T-cell (primary cell): ENCODE measurements around the gene PPP1CB. TPM values are rescaled to one million over a fixed set of nuclear protein-coding genes. Genes with fewer than 3 reads are reported as not detected.
A peak's percentile ranks its signal among the peaks of the same experiment; 100 is the strongest.

Experiments
- ATAC-seq, 4 experiments: fragments of 200-7000 bp in 3 of 4; fragments of 150-1000 bp in 1 of 4; cut with Tn5 transposase; replicated peaks in 1 of 4; 1 replicate in 3 of 4; 2 replicates in 1 of 4; pipeline ENCODE4 v1.10.0; 2021; ENCODE audit warnings: moderate library complexity in 3 of 4, mild to moderate bottlenecking in 2 of 4, moderate number of reproducible peaks in 1 of 4
- CTCF ChIA-PET, 2 donors: fragments of 300-600 bp; sonication (Branson Sonifier 250); formaldehyde crosslinking; loops; one replicate each; lab custom pipeline; 2022; ENCODE audit warnings: antibody characterized with exemption in 2 of 2; lab: Charles Lee
- POLR2A ChIA-PET, 2 donors: fragments of 300-600 bp; sonication (Branson Sonifier 250); formaldehyde crosslinking; loops; one replicate each; lab custom pipeline; 2022; ENCODE audit warnings: antibody characterized with exemption in 2 of 2; lab: Charles Lee
- DNase-seq, 35 experiments: peaks; one replicate each; pipeline versions ENCODE4 v3.0.0 to v3.0.0-alpha.2; 2013 to 2023
- H3K27ac ChIP-seq: one replicate; pipeline ENCODE4 v1.5.1; 2013; ENCODE audit warnings: low read length
- H3K27me3 ChIP-seq, 2 experiments: replicated peaks in 1 of 2; 1 replicate in 1 of 2; 2 replicates in 1 of 2; pipeline versions ENCODE4 v1.6.1 to v1.7.0; 2013; ENCODE audit warnings: low read length in 1 of 2, mixed read lengths in 1 of 2; ENCODE audit not compliant: control insufficient read depth in 2 of 2, insufficient read depth in 2 of 2; ENCODE audit errors: extremely low read depth in 1 of 2
- H3K36me3 ChIP-seq, 2 donors: 1 replicate in 1 of 2; 2 replicates in 1 of 2; pipeline versions ENCODE4 v1.6.1 to v1.7.0; 2013; ENCODE audit warnings: low read length in 1 of 2; ENCODE audit not compliant: control insufficient read depth in 2 of 2, insufficient read depth in 1 of 2; ENCODE audit errors: extremely low read depth in 1 of 2
- H3K4me1 ChIP-seq, 2 experiments: 1 replicate in 1 of 2; 2 replicates in 1 of 2; pipeline versions ENCODE4 v1.6.1 to v1.7.0; 2013; ENCODE audit warnings: low read length in 2 of 2, mixed read lengths in 1 of 2; ENCODE audit not compliant: insufficient read depth in 2 of 2, control insufficient read depth in 1 of 2; ENCODE audit errors: extremely low read depth in 1 of 2
- H3K4me3 ChIP-seq, 2 donors: 1 replicate in 1 of 2; 2 replicates in 1 of 2; pipeline versions ENCODE4 v1.5.1 to v1.7.0; 2013; ENCODE audit warnings: mild to moderate bottlenecking in 2 of 2, low read length in 1 of 2, moderate library complexity in 1 of 2; ENCODE audit not compliant: control insufficient read depth in 1 of 2; ENCODE audit errors: extremely low read depth in 1 of 2
- H3K9me3 ChIP-seq: 2 replicates; pipeline ENCODE4 v1.7.0; 2013
- H3K27ac Mint-ChIP-seq, 2 donors: one replicate each; pipeline ENCODE4 v1.8.0; 2020 to 2021; ENCODE audit warnings: mild to moderate bottlenecking in 2 of 2, mixed read lengths in 2 of 2
- H3K27me3 Mint-ChIP-seq, 2 donors: one replicate each; pipeline ENCODE4 v1.8.0; 2021 to 2022; ENCODE audit warnings: mixed read lengths in 2 of 2
- H3K36me3 Mint-ChIP-seq: one replicate; pipeline ENCODE4 v1.8.0; 2021; ENCODE audit warnings: mixed read lengths
- H3K4me1 Mint-ChIP-seq, 3 donors: one replicate each; pipeline ENCODE4 v1.8.0; 2020 to 2022; ENCODE audit warnings: mixed read lengths in 3 of 3, mild to moderate bottlenecking in 1 of 3
- H3K4me3 Mint-ChIP-seq, 3 donors: one replicate each; pipeline ENCODE4 v1.8.0; 2020 to 2022; ENCODE audit warnings: mild to moderate bottlenecking in 3 of 3, mixed read lengths in 3 of 3, moderate library complexity in 3 of 3
- H3K9me3 Mint-ChIP-seq, 3 donors: one replicate each; pipeline ENCODE4 v1.8.0; 2020 to 2022; ENCODE audit warnings: mixed read lengths in 3 of 3
- WGBS: methylation state at CpG from one replicate; pipeline ENCODE4 v1.1.5; 2013; ENCODE audit warnings: missing lambda C conversion rate; ENCODE audit not compliant: insufficient coverage; 5-methylcytosine and 5-hydroxymethylcytosine counted together
- total RNA-seq, 35 experiments: library from RNA in 6 of 35; stranded (reverse) in 6 of 35; fragments of 120-200 nt in 1 of 35; gene quantifications; one replicate each; pipeline versions ENCODE4 v1.2.1 to v1.2.4 and lab custom pipeline; 2013 to 2026

Gene PPP1CB
- total RNA-seq, 5 donors from 2014 or later (not counting 1 experiment from before 2014, with no cell fraction given), result 182 to 233 (median 190) TPM

DNA sequence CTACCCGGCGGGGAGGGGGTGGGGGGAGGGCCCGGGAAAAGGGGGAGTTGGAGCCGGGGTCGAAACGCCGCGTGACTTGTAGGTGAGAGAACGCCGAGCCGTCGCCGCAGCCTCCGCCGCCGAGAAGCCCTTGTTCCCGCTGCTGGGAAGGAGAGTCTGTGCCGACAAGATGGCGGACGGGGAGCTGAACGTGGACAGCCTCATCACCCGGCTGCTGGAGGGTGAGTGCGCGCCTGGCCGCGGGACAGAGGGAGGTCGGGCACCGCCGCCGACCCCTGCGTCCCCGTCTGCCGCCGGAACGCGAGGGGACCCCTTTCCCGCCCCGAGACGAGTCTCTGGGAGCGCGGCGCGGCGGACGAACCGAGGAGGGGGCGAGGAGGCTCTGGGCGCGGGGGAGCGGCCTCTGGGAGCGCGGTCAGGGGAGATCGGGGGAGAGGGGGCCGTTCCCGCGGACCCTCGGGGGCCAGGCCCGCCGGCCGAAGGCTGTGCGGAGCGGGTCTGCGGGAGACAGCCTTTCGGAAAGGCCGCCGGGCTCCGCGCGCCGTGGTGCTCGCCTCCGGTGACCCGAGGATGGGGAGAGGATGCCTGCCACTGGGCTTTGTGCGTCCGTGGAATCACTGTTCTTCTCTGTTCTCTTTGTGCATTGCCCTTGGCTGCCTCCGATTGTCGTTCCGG, 463 bp downstream of the PPP1CB start:
- no peaks in the 10 kb centered on the region for H3K9me3 Mint-ChIP-seq
- H3K36me3 Mint-ChIP-seq, result peaks cover 4% of the 10 kb centered on the region
- H3K27ac Mint-ChIP-seq, result peak overlapping the region; percentile 93 to 95
- Histone ChIP-seq H3K4me3 (peak overlapping the region; percentile 83 to 98), H3K4me1 (peaks cover 40 to 41% of the 10 kb centered on the region in 2 experiments), H3K27me3 (no peaks in the 10 kb centered on the region), H3K9me3 (no peaks in the 10 kb centered on the region), H3K36me3 (peaks cover 0 to 5% of the 10 kb centered on the region in 2 donors), H3K27ac (peak overlapping the region; percentile 97)
- peak in 24 of 35 experiments; percentile 3 to 49 (median 22) for DNase-seq
- peak overlapping the region; percentile 94 to 97 (median 95) for H3K4me3 Mint-ChIP-seq
- peaks cover 68 to 74% (median 70%) of the 10 kb centered on the region in 3 donors for H3K4me1 Mint-ChIP-seq
- under 1% methylated on average over 52 of the region's 78 CpGs for WGBS
- ChIA-PET CTCF (interaction anchor here in 1 of 2 donors (0.6 to 7.0 kb wide), 7 partner anchors 118 to 185 kb away, joined by 3 to 45 read pairs (median 4); partner anchors contain the start of genes TRMT61B and WDR43), POLR2A (interaction anchor here (0.5 to 2.7 kb wide), 16 partner anchors 10 to 831 kb away, joined by 3 to 16 read pairs (median 5); no protein-coding TSS in a partner anchor)
- ATAC-seq, result peak; percentile 33 to 40 (median 37)
- no peaks in the 10 kb centered on the region for H3K27me3 Mint-ChIP-seq

DNA sequence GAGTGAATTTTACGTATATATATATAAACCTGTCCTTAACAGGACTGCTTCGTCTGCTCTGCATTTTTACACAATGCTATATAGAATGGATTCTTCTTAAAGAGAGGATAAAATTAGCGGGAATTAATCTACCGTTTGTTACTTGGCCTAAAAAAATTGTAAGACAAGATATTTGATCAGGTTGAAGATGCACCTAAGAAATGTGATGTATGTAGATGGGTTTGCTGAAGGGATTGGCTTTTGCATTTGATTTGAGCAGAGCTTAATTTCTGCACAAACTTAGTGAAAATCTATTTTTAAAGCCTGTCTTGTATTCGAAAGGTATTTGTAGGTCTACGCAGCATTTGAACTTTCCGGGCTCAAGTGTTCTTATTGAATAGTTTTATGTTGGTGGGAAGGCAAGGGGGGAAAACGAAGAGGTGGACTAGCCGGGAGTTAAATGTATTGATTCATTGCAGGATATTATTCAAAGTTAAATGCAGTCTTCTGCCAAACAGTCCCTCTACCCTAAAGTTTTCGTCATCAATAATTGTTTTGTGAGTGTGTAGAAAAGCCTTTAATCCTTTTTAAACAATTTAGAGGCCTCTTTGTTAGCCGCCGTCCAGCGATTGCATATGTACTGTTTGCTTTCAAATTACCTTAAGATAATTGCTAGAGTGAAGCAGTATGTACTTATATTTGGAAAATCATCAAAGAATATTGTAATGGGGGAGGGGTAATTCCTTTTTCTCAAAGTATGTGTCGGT, 1.2 kb downstream of the PPP1CB start:
- Histone ChIP-seq H3K36me3 (peaks cover 0 to 5% of the 10 kb centered on the region in 2 donors), H3K27ac (peak overlapping the region; percentile 97), H3K4me3 (peak overlapping the region; percentile 83 to 98), H3K27me3 (no peaks in the 10 kb centered on the region), H3K9me3 (no peaks in the 10 kb centered on the region), H3K4me1 (peaks cover 37 to 40% of the 10 kb centered on the region in 2 experiments)
- Mint-ChIP-seq H3K27ac (peak overlapping the region; percentile 93 to 95), H3K9me3 (no peaks in the 10 kb centered on the region), H3K36me3 (peaks cover 7% of the 10 kb centered on the region), H3K4me1 (peaks cover 68 to 74% (median 71%) of the 10 kb centered on the region in 3 donors), H3K27me3 (no peaks in the 10 kb centered on the region), H3K4me3 (peak overlapping the region; percentile 94 to 97 (median 95))
- ATAC-seq (no peak), DNase-seq (peak in 1 of 35 experiments; percentile 32)
- no CpG with 5 or more reads among the region's 14 CpGs for WGBS
- CTCF ChIA-PET, result interaction anchor here in 1 of 2 donors (1.0 to 7.0 kb wide), 4 partner anchors 129 to 186 kb away, joined by 3 to 45 read pairs (median 5); no protein-coding TSS in a partner anchor
- POLR2A ChIA-PET, result interaction anchor here (0.5 to 2.7 kb wide), 9 partner anchors 9 to 159 kb away, joined by 3 to 16 read pairs (median 4); no protein-coding TSS in a partner anchor

DNA sequence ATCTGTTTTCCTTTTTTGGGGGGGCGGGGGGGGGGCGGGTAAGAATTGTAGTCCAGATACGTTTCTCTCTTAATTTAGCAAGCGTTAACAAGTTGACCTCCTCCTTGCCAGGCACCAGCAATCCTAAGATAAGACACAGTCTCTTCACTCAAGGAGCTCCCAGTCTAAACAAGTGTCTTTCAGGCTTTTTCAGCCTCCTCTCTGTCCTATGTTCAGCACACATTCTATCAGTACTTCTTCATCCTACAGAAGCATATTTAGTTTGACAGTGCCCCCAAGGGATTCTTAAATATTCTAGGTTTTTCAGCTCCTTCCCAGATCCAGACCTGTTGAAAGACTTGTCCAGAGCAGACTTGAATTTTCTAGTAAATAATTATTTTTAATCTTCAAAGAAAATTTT, 2.7 kb downstream of the PPP1CB start:
- POLR2A ChIA-PET, result interaction anchor here (1.2 to 1.7 kb wide), 4 partner anchors 16 to 159 kb away, joined by 3 to 7 read pairs (median 6); no protein-coding TSS in a partner anchor

DNA sequence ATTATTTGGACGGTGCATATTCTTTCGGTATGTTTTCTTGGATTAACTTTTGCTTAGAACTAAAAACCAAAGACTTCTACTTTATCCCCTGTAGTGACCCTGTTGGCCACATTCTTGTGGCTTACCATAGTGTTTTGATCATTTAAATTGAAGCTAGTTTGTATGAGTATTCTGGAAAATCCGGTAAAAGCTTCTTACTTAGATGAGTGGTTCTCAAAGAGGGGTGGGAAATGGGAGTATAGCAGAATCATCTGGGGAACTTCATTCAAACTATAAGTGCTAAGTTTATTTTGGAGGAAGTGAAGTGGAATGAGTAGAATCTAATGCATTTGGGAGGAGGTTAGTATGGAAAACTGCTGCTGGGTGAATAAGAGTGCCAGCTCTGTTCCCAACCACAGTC, 3.8 kb downstream of the PPP1CB start:
- peaks cover 4 to 17% of the 10 kb centered on the region in 2 donors for H3K36me3 ChIP-seq
- no peak overlapping the region for H3K27ac Mint-ChIP-seq
- no peaks in the 10 kb centered on the region for H3K9me3 Mint-ChIP-seq
- H3K4me3 Mint-ChIP-seq, result peak overlapping the region; percentile 11 to 97 (median 29)
- CTCF ChIA-PET, result interaction anchor here (0.5 to 7.0 kb wide), 5 partner anchors 9 to 189 kb away, joined by 3 to 45 read pairs (median 4); no protein-coding TSS in a partner anchor
- peaks cover 63 to 66% (median 64%) of the 10 kb centered on the region in 3 donors for H3K4me1 Mint-ChIP-seq
- H3K4me1 ChIP-seq, result peaks cover 32 to 35% of the 10 kb centered on the region in 2 experiments
- H3K27ac ChIP-seq, result no peak overlapping the region
- no peaks in the 10 kb centered on the region for H3K27me3 ChIP-seq
- no peaks in the 10 kb centered on the region for H3K9me3 ChIP-seq
- POLR2A ChIA-PET, result interaction anchor here in 1 of 2 donors (0.6 to 1.7 kb wide), 4 partner anchors 12 to 160 kb away, joined by 4 to 7 read pairs (median 6); no protein-coding TSS in a partner anchor
- no peak overlapping the region for H3K4me3 ChIP-seq
- DNase-seq (no peak), ATAC-seq (no peak)
- no peaks in the 10 kb centered on the region for H3K27me3 Mint-ChIP-seq
- WGBS, result no CpG with 5 or more reads among the region's 3 CpGs
- peaks cover 11% of the 10 kb centered on the region for H3K36me3 Mint-ChIP-seq

More for the DNA sequence above, 2.7 kb downstream of the PPP1CB start:
- peaks cover 4 to 13% of the 10 kb centered on the region in 2 donors for H3K36me3 ChIP-seq
- H3K27ac Mint-ChIP-seq, result no peak overlapping the region
- DNase-seq, result no peak
- H3K9me3 ChIP-seq, result no peaks in the 10 kb centered on the region
- no peaks in the 10 kb centered on the region for H3K9me3 Mint-ChIP-seq
- no peaks in the 10 kb centered on the region for H3K27me3 Mint-ChIP-seq
- H3K36me3 Mint-ChIP-seq, result peaks cover 10% of the 10 kb centered on the region
- ATAC-seq, result no peak
- WGBS, result no CpG with 5 or more reads among the region's 4 CpGs
- peaks cover 38 to 40% of the 10 kb centered on the region in 2 experiments for H3K4me1 ChIP-seq
- peaks cover 68 to 75% (median 69%) of the 10 kb centered on the region in 3 donors for H3K4me1 Mint-ChIP-seq
- H3K4me3 ChIP-seq, result no peak overlapping the region
- H3K4me3 Mint-ChIP-seq, result peak overlapping the region; percentile 43 to 97 (median 66)
- no peak overlapping the region for H3K27ac ChIP-seq
- CTCF ChIA-PET, result interaction anchor here (0.7 to 7.0 kb wide), 4 partner anchors 8 to 159 kb away, joined by 3 to 45 read pairs (median 5); no protein-coding TSS in a partner anchor
- no peaks in the 10 kb centered on the region for H3K27me3 ChIP-seq

DNA sequence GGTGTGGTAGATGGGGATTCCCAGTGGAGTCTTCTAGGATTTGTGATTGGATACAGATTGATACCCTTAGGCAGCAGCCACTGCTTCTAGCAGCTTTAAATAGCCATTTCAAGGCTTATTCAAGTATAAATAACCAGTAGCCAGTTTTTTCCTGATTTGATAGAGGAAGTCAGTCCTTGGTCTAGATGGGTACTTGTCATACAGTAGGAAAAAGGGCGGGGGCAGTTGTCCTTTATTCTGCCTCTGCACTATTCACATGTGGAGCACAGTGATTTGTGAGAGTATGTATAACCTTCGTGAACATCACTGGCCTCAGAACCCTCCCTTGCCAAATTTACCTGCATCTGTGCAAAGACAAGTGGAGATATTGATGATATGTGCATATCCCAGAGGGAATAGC, 6.8 kb downstream of the PPP1CB start:
- H3K4me1 ChIP-seq, result peaks cover 28 to 35% of the 10 kb centered on the region in 2 experiments
- Mint-ChIP-seq H3K27ac (no peak overlapping the region), H3K4me1 (peaks cover 82 to 87% (median 83%) of the 10 kb centered on the region in 3 donors), H3K9me3 (no peaks in the 10 kb centered on the region), H3K4me3 (no peak overlapping the region), H3K27me3 (no peaks in the 10 kb centered on the region), H3K36me3 (peaks cover 21% of the 10 kb centered on the region)
- no CpG with 5 or more reads among the region's 2 CpGs for WGBS
- POLR2A ChIA-PET, result interaction anchor here in 1 of 2 donors (1.6 kb wide), 1 partner anchor 12 kb away, joined by 3 read pairs; no protein-coding TSS in a partner anchor
- no peak overlapping the region for H3K27ac ChIP-seq
- CTCF ChIA-PET, result no interaction called here
- no peaks in the 10 kb centered on the region for H3K27me3 ChIP-seq
- DNase-seq (no peak), ATAC-seq (no peak)
- H3K36me3 ChIP-seq, result peaks cover 4 to 21% of the 10 kb centered on the region in 2 donors
- no peaks in the 10 kb centered on the region for H3K9me3 ChIP-seq
- no peak overlapping the region for H3K4me3 ChIP-seq
